DOHH2 (cell line): ENCODE data around the gene GCNT2.

Experiments used
- EZH2phosphoT487 ChIP-seq: fragments of 200-600 bp; sonication (generic); IDR thresholded peaks from 2 replicates; pipeline ENCODE4 v1.6.1; 2017; ENCODE audit warnings: borderline replicate concordance, mild to moderate bottlenecking, antibody characterized with exemption, low read length, moderate library complexity, mixed read lengths
- TF ChIP-seq, protein P1 (sequence below): fragments of 200-600 bp; sonication (generic); IDR thresholded peaks from one replicate; pipeline ENCODE4 v1.5.1; 2014; ENCODE audit warnings: antibody characterized with exemption, mild to moderate bottlenecking, low read depth, low read length; ENCODE audit not compliant: poor library complexity, severe bottlenecking

DNA sequence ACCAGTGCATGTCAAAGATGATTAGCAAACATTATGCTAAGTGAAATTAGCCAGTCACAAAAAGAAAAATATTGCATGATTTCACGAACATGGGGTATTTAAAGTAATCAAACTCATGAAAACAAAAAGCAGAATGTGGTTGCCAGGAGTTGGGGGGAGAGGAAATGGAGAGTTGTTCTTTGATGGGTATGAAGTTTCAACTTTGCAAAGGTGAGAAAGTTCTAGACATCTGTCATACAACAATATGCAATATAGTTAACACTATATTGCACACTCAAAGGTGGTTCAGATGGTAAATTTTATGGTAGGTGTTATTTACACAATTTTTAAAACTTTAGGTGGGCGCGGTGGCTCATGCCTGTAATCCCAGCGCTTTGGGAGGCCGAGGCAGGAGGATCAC lies 13.4 kb upstream of the GCNT2 start:
- TF ChIP-seq, protein P1, sequence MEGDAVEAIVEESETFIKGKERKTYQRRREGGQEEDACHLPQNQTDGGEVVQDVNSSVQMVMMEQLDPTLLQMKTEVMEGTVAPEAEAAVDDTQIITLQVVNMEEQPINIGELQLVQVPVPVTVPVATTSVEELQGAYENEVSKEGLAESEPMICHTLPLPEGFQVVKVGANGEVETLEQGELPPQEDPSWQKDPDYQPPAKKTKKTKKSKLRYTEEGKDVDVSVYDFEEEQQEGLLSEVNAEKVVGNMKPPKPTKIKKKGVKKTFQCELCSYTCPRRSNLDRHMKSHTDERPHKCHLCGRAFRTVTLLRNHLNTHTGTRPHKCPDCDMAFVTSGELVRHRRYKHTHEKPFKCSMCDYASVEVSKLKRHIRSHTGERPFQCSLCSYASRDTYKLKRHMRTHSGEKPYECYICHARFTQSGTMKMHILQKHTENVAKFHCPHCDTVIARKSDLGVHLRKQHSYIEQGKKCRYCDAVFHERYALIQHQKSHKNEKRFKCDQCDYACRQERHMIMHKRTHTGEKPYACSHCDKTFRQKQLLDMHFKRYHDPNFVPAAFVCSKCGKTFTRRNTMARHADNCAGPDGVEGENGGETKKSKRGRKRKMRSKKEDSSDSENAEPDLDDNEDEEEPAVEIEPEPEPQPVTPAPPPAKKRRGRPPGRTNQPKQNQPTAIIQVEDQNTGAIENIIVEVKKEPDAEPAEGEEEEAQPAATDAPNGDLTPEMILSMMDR, result no peak
- TF ChIP-seq EZH2phosphoT487, result no peak
